Subcutaneous abdominal adipose tissue (tissue), 5 donors: Measurements from ENCODE around the gene PDCD1.

Source experiments
- H3K27ac ChIP-seq: one replicate; pipeline ENCODE4 v1.7.0; 2013; ENCODE audit warnings: low read depth, mild to moderate bottlenecking, inconsistent platforms, low read length, moderate library complexity
- H3K27me3 ChIP-seq, 5 donors: one replicate each; pipeline ENCODE4 v1.7.0; 2013; ENCODE audit warnings: low read length in 5 of 5, inconsistent platforms in 1 of 5; ENCODE audit not compliant: control insufficient read depth in 5 of 5, insufficient read depth in 4 of 5
- H3K36me3 ChIP-seq, 5 donors: one replicate each; pipeline ENCODE4 v1.7.0; 2013; ENCODE audit warnings: low read length in 5 of 5; ENCODE audit not compliant: control insufficient read depth in 5 of 5, insufficient read depth in 5 of 5
- H3K4me1 ChIP-seq, 5 donors: one replicate each; pipeline ENCODE4 v1.7.0; 2013; ENCODE audit warnings: low read length in 5 of 5, mild to moderate bottlenecking in 3 of 5, moderate library complexity in 1 of 5; ENCODE audit not compliant: control insufficient read depth in 5 of 5, insufficient read depth in 5 of 5
- H3K4me3 ChIP-seq, 5 donors: one replicate each; pipeline ENCODE4 v1.7.0; 2013; ENCODE audit warnings: low read length in 5 of 5, low read depth in 1 of 5
- H3K9ac ChIP-seq, 5 donors: one replicate each; pipeline ENCODE4 v1.7.0; 2013; ENCODE audit warnings: low read length in 5 of 5, mild to moderate bottlenecking in 4 of 5, moderate library complexity in 3 of 5
- H3K9me3 ChIP-seq, 5 donors: one replicate each; pipeline ENCODE4 v1.7.0; 2013; ENCODE audit warnings: low read length in 5 of 5; ENCODE audit not compliant: control insufficient read depth in 5 of 5
- donor health status: healthy.
- donor health status: healthy.
- donor health status: healthy.
- donor health status: healthy.
- donor health status: healthy.

The PDCD1 gene

GRCh38 chr2:241887806-241888522 lies 29.3 kb upstream of the PDCD1 start:
- Histone ChIP-seq H3K27ac (no peak overlapping the region), H3K36me3 (peaks cover 0 to 5% (median 0%) of the 10 kb centered on the region in 5 donors), H3K27me3 (peaks cover 0 to 3% (median 0%) of the 10 kb centered on the region in 5 donors), H3K4me1 (peaks cover 0 to 15% (median 2%) of the 10 kb centered on the region in 5 donors), H3K9ac (no peak overlapping the region), H3K9me3 (peaks cover 0 to 7% (median 4%) of the 10 kb centered on the region in 5 donors), H3K4me3 (no peak overlapping the region)

GRCh38 chr2:241886840-241887447 lies 28.2 kb upstream of the PDCD1 start:
- peaks cover 0 to 7% (median 4%) of the 10 kb centered on the region in 5 donors for H3K9me3 ChIP-seq
- no peak overlapping the region for H3K4me3 ChIP-seq
- peaks cover 2 to 25% (median 10%) of the 10 kb centered on the region in 5 donors for H3K4me1 ChIP-seq
- no peak overlapping the region for H3K9ac ChIP-seq
- H3K27ac ChIP-seq = no peak overlapping the region
- peaks cover 0 to 5% (median 0%) of the 10 kb centered on the region in 5 donors for H3K36me3 ChIP-seq
- H3K27me3 ChIP-seq = peaks cover 0 to 3% (median 0%) of the 10 kb centered on the region in 5 donors

GRCh38 chr2:241885946-241886643 lies 27.4 kb upstream of the PDCD1 start:
- no peak overlapping the region for H3K4me3 ChIP-seq
- peaks cover 3 to 34% (median 17%) of the 10 kb centered on the region in 5 donors for H3K4me1 ChIP-seq
- peaks cover 0 to 7% (median 4%) of the 10 kb centered on the region in 5 donors for H3K9me3 ChIP-seq
- H3K27ac ChIP-seq = no peak overlapping the region
- H3K27me3 ChIP-seq = no peaks in the 10 kb centered on the region
- no peak overlapping the region for H3K9ac ChIP-seq
- peaks cover 0 to 5% (median 0%) of the 10 kb centered on the region in 5 donors for H3K36me3 ChIP-seq

GRCh38 chr2:241885291-241885945 lies 26.7 kb upstream of the PDCD1 start:
- H3K4me3 ChIP-seq = no peak overlapping the region

GRCh38 chr2:241884951-241885290 lies 26.2 kb upstream of the PDCD1 start:
- Histone ChIP-seq H3K4me1 (peaks cover 7 to 39% (median 21%) of the 10 kb centered on the region in 5 donors), H3K36me3 (peaks cover 0 to 5% (median 0%) of the 10 kb centered on the region in 5 donors), H3K4me3 (no peak overlapping the region)

More at GRCh38 chr2:241885291-241885945, 26.7 kb upstream of the PDCD1 start:
- peaks cover 0 to 5% (median 0%) of the 10 kb centered on the region in 5 donors for H3K36me3 ChIP-seq
- no peaks in the 10 kb centered on the region for H3K27me3 ChIP-seq
- H3K9me3 ChIP-seq = peaks cover 0 to 7% (median 4%) of the 10 kb centered on the region in 5 donors
- no peak overlapping the region for H3K9ac ChIP-seq
- H3K4me1 ChIP-seq = peaks cover 7 to 39% (median 21%) of the 10 kb centered on the region in 5 donors
- no peak overlapping the region for H3K27ac ChIP-seq

GRCh38 chr2:241882091-241882625 lies 23.5 kb upstream of the PDCD1 start:
- Histone ChIP-seq H3K9ac (peak overlapping the region in 2 of 5 donors; percentile 46 to 53), H3K36me3 (peaks cover 0 to 4% (median 0%) of the 10 kb centered on the region in 5 donors), H3K27me3 (no peaks in the 10 kb centered on the region), H3K9me3 (peaks cover 0 to 6% (median 3%) of the 10 kb centered on the region in 5 donors), H3K27ac (peak overlapping the region; percentile 17), H3K4me1 (peaks cover 7 to 44% (median 26%) of the 10 kb centered on the region in 5 donors), H3K4me3 (peak overlapping the region; percentile 31 to 77 (median 52))

More at GRCh38 chr2:241884951-241885290, 26.2 kb upstream of the PDCD1 start:
- Histone ChIP-seq H3K9me3 (peaks cover 0 to 7% (median 4%) of the 10 kb centered on the region in 5 donors), H3K9ac (no peak overlapping the region), H3K27me3 (no peaks in the 10 kb centered on the region), H3K27ac (no peak overlapping the region)

- H3K4me3 ChIP-seq = peak overlapping the region; percentile 65 to 82 (median 71)
- no peaks in the 10 kb centered on the region for H3K9me3 ChIP-seq
- H3K9ac ChIP-seq = peak overlapping the region in 1 of 5 donors; percentile 59
- peak overlapping the region; percentile 23 for H3K27ac ChIP-seq
- H3K36me3 ChIP-seq = no peaks in the 10 kb centered on the region
- no peaks in the 10 kb centered on the region for H3K27me3 ChIP-seq
- peaks cover 7 to 33% (median 26%) of the 10 kb centered on the region in 5 donors for H3K4me1 ChIP-seq
Observed at GRCh38 chr2:241880311-241881073, 21.8 kb upstream of the PDCD1 start.

- Histone ChIP-seq H3K9me3 (no peaks in the 10 kb centered on the region), H3K4me1 (peaks cover 7 to 33% (median 26%) of the 10 kb centered on the region in 5 donors), H3K27ac (no peak overlapping the region), H3K9ac (no peak overlapping the region), H3K27me3 (no peaks in the 10 kb centered on the region), H3K4me3 (no peak overlapping the region), H3K36me3 (no peaks in the 10 kb centered on the region)
Observed at GRCh38 chr2:241879326-241879725, 20.6 kb upstream of the PDCD1 start.
